ENCODE data around the gene SLC17A1. TPM values are rescaled to one million over a fixed set of nuclear protein-coding genes. Genes with fewer than 3 reads are reported as not detected.

Gene SLC17A1
- not detected for polyA plus RNA-seq (2012; ENCODE audit: low read depth, missing spikeins)

GRCh38 chr6:25831532-25832306 lies at the start of gene SLC17A1:
Gene SLC17A1, minus strand, starts transcription at chr6:25832052. Its CDS starts 1,495 bp downstream, at chr6:25830557.
- FAIRE-seq (no peak), DNase-seq (ENCODE audit: insufficient read length, low spot score) (no peak)
- TF ChIP-seq POU2F2 (IDR thresholded peaks at IDR 0.05; ENCODE audit: low read depth, low read length), result no peak
- no peak for TF ChIP-seq SPI1 (IDR thresholded peaks at IDR 0.05; ENCODE audit: low read depth, low read length)
- TF ChIP-seq POLR2A (IDR thresholded peaks at IDR 0.05; ENCODE audit: low read depth, low read length), result no peak
- TF ChIP-seq PAX5 (IDR thresholded peaks at IDR 0.05; ENCODE audit: insufficient read depth, low read length, severe bottlenecking), result no peak

- FAIRE-seq, result no peak
- DNase-seq (ENCODE audit: insufficient read length, low spot score), result no peak
- TF ChIP-seq PAX5 (IDR thresholded peaks at IDR 0.05; ENCODE audit: insufficient read depth, low read length, severe bottlenecking), result no peak
- TF ChIP-seq TAF1 (IDR thresholded peaks at IDR 0.05; ENCODE audit: low read depth, low read length), result no peak
- no peak for TF ChIP-seq POLR2AphosphoS5 (IDR thresholded peaks at IDR 0.05; ENCODE audit: low read depth, low read length)
- no peak for TF ChIP-seq POU2F2 (IDR thresholded peaks at IDR 0.05; ENCODE audit: low read depth, low read length)
- TF ChIP-seq SPI1 (IDR thresholded peaks at IDR 0.05; ENCODE audit: low read depth, low read length), result no peak
- no peak for TF ChIP-seq POLR2A (IDR thresholded peaks at IDR 0.05; ENCODE audit: low read depth, low read length)
Observed at GRCh38 chr6:25880601-25881000, 48.7 kb upstream of the SLC17A1 start.

- FAIRE-seq (no peak), DNase-seq (ENCODE audit: insufficient read length, low spot score) (no peak)
- no peak for TF ChIP-seq POU2F2 (IDR thresholded peaks at IDR 0.05; ENCODE audit: low read depth, low read length)
- no peak for TF ChIP-seq POLR2AphosphoS5 (IDR thresholded peaks at IDR 0.05; ENCODE audit: low read depth, low read length)
- TF ChIP-seq TAF1 (IDR thresholded peaks at IDR 0.05; ENCODE audit: low read depth, low read length), result no peak
- no peak for TF ChIP-seq SPI1 (IDR thresholded peaks at IDR 0.05; ENCODE audit: low read depth, low read length)
- TF ChIP-seq PAX5 (IDR thresholded peaks at IDR 0.05; ENCODE audit: insufficient read depth, low read length, severe bottlenecking), result no peak
- no peak for TF ChIP-seq POLR2A (IDR thresholded peaks at IDR 0.05; ENCODE audit: low read depth, low read length)
Observed at GRCh38 chr6:25878721-25879322, 47.0 kb upstream of the SLC17A1 start.

GRCh38 chr6:25875926-25876602 lies 44.2 kb upstream of the SLC17A1 start:
- TF ChIP-seq PAX5 (IDR thresholded peaks at IDR 0.05; ENCODE audit: insufficient read depth, low read length, severe bottlenecking) (no peak), POU2F2 (IDR thresholded peaks at IDR 0.05; ENCODE audit: low read depth, low read length) (no peak), POLR2AphosphoS5 (IDR thresholded peaks at IDR 0.05; ENCODE audit: low read depth, low read length) (no peak), POLR2A (IDR thresholded peaks at IDR 0.05; ENCODE audit: low read depth, low read length) (no peak), TAF1 (IDR thresholded peaks at IDR 0.05; ENCODE audit: low read depth, low read length) (no peak), SPI1 (IDR thresholded peaks at IDR 0.05; ENCODE audit: low read depth, low read length) (no peak)
- DNase-seq (ENCODE audit: insufficient read length, low spot score), result no peak
- no peak for FAIRE-seq

- FAIRE-seq, result no peak
- no peak for DNase-seq (ENCODE audit: insufficient read length, low spot score)
- no peak for TF ChIP-seq POLR2AphosphoS5 (IDR thresholded peaks at IDR 0.05; ENCODE audit: low read depth, low read length)
- no peak for TF ChIP-seq SPI1 (IDR thresholded peaks at IDR 0.05; ENCODE audit: low read depth, low read length)
- no peak for TF ChIP-seq POLR2A (IDR thresholded peaks at IDR 0.05; ENCODE audit: low read depth, low read length)
- no peak for TF ChIP-seq PAX5 (IDR thresholded peaks at IDR 0.05; ENCODE audit: insufficient read depth, low read length, severe bottlenecking)
- no peak for TF ChIP-seq TAF1 (IDR thresholded peaks at IDR 0.05; ENCODE audit: low read depth, low read length)
- no peak for TF ChIP-seq POU2F2 (IDR thresholded peaks at IDR 0.05; ENCODE audit: low read depth, low read length)
Observed at GRCh38 chr6:25875563-25875905, 43.7 kb upstream of the SLC17A1 start.

GRCh38 chr6:25874822-25875562 lies 43.1 kb upstream of the SLC17A1 start:
- no peak for DNase-seq (ENCODE audit: insufficient read length, low spot score)
- no peak for FAIRE-seq
- TF ChIP-seq SPI1 (IDR thresholded peaks at IDR 0.05; ENCODE audit: low read depth, low read length) (no peak), POU2F2 (IDR thresholded peaks at IDR 0.05; ENCODE audit: low read depth, low read length) (no peak), TAF1 (IDR thresholded peaks at IDR 0.05; ENCODE audit: low read depth, low read length) (no peak), PAX5 (IDR thresholded peaks at IDR 0.05; ENCODE audit: insufficient read depth, low read length, severe bottlenecking) (no peak), POLR2AphosphoS5 (IDR thresholded peaks at IDR 0.05; ENCODE audit: low read depth, low read length) (no peak), POLR2A (IDR thresholded peaks at IDR 0.05; ENCODE audit: low read depth, low read length) (no peak)

GRCh38 chr6:25874118-25874517 lies 42.3 kb upstream of the SLC17A1 start, which contains the start of gene SLC17A3:
Gene SLC17A3, minus strand, starts transcription at chr6:25874243. Its CDS starts 5,856 bp downstream, at chr6:25868387.
- TF ChIP-seq POU2F2 (IDR thresholded peaks at IDR 0.05; ENCODE audit: low read depth, low read length) (no peak), SPI1 (IDR thresholded peaks at IDR 0.05; ENCODE audit: low read depth, low read length) (no peak), POLR2AphosphoS5 (IDR thresholded peaks at IDR 0.05; ENCODE audit: low read depth, low read length) (no peak), TAF1 (IDR thresholded peaks at IDR 0.05; ENCODE audit: low read depth, low read length) (no peak), POLR2A (IDR thresholded peaks at IDR 0.05; ENCODE audit: low read depth, low read length) (no peak), PAX5 (IDR thresholded peaks at IDR 0.05; ENCODE audit: insufficient read depth, low read length, severe bottlenecking) (no peak)
- no peak for FAIRE-seq
- no peak for DNase-seq (ENCODE audit: insufficient read length, low spot score)

GRCh38 chr6:25872814-25873213 lies 41.0 kb upstream of the SLC17A1 start:
- no peak for DNase-seq (ENCODE audit: insufficient read length, low spot score)
- TF ChIP-seq POLR2A (IDR thresholded peaks at IDR 0.05; ENCODE audit: low read depth, low read length), result no peak
- TF ChIP-seq TAF1 (IDR thresholded peaks at IDR 0.05; ENCODE audit: low read depth, low read length), result no peak
- TF ChIP-seq SPI1 (IDR thresholded peaks at IDR 0.05; ENCODE audit: low read depth, low read length), result no peak
- no peak for FAIRE-seq

- TF ChIP-seq SPI1 (IDR thresholded peaks at IDR 0.05; ENCODE audit: low read depth, low read length) (no peak), POLR2A (IDR thresholded peaks at IDR 0.05; ENCODE audit: low read depth, low read length) (no peak), TAF1 (IDR thresholded peaks at IDR 0.05; ENCODE audit: low read depth, low read length) (no peak), POU2F2 (IDR thresholded peaks at IDR 0.05; ENCODE audit: low read depth, low read length) (no peak), POLR2AphosphoS5 (IDR thresholded peaks at IDR 0.05; ENCODE audit: low read depth, low read length) (no peak), PAX5 (IDR thresholded peaks at IDR 0.05; ENCODE audit: insufficient read depth, low read length, severe bottlenecking) (no peak)
- DNase-seq (ENCODE audit: insufficient read length, low spot score) (no peak), FAIRE-seq (no peak)
Observed at GRCh38 chr6:25869840-25870239, 38.0 kb upstream of the SLC17A1 start.
